HG02884 (cell line): ENCODE results near the gene RBBP5.

ENCODE experiments used
- ATAC-seq: cut with Tn5 transposase; IDR thresholded peaks from one replicate; pipeline ENCODE4 v1.9.1; 2021; ENCODE audit warnings: mild to moderate bottlenecking, moderate library complexity; ENCODE audit not compliant: unreplicated experiment

The RBBP5 gene

GRCh38 chr1:205075642-205076155 lies 46.1 kb downstream of the RBBP5 start:
- ATAC-seq: no peak

DNA sequence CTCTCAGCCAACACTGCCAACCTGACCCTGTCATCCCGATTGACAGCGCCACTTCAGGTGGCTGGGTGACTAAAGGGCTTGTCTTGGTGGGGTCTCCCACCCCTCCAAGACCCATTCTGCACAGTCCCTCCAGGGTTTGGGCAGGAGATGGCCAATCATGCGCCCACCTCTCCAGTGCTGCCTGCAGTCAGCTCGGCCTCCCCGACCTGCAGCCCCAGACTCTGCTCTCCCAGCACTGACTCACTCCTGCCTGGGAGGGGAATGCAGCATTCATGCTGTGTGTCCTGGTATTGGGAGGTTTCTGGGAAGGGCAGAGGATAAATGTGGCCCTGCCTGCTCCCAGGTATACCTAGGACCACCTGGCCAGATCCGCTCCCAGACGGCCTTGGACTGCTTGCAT lies 47.3 kb downstream of the RBBP5 start:
- ATAC-seq: no peak

DNA sequence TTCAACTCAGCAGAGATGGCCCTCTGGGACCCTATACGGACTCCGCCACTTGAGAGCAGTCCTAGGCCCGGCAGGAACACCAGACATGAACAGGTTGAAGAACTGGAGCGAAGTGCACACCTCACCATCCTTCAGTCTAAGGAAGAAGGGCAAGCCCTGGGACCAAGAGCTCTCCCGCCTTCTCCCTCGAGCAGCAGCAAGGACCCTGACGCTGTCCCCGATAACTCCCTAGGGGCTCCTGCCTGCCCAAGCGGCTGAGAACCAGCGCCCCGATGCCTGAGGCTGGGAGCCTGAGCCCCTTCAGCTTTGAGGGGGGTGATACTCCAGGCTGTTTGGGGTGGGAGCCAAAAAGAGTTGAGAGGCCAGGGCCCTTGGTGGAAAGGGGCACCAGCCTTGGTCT lies 47.7 kb downstream of the RBBP5 start:
- no peak for ATAC-seq

DNA sequence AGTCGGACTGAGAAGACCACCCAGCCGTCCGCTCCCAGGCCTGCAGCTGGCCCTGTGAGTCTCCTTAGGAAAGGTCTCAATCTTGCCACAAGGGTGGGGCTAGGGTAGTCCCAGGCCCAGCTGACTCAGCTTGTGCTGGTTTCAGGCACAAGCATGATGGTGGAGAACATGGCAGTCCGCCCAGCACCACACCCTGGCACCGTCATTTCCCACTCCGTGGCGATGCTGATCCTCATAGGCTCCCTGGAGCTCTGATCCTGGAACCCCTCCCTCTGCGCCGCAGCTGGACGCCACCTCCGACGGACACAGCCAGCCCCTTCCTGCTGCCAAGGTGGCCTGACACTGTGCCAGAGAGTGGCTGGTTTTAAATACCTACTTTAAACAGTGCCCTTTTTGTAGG lies 48.3 kb downstream of the RBBP5 start:
- no peak for ATAC-seq

- ATAC-seq: no peak
Observed at GRCh38 chr1:205072881-205073280, 48.9 kb downstream of the RBBP5 start.

DNA sequence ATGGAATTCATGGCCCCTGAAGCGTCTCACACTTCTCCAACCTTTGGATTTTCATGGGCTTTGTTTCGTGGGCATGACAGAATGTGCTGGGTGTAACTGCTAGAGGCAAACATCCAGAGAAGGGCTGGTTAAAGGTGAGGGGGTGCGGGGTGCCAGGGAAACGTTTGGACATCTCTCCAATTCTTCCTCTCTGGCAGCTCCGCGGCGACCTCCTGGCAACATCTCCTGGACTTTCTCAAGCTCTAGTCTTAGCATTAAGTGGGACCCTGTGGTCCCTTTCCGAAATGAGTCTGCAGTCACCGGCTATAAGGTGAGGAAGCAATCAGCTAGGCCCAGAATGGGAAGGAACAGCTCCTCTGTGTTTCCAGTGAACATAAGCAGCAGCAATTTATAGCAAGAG lies 49.5 kb downstream of the RBBP5 start:
- ATAC-seq: no peak

DNA sequence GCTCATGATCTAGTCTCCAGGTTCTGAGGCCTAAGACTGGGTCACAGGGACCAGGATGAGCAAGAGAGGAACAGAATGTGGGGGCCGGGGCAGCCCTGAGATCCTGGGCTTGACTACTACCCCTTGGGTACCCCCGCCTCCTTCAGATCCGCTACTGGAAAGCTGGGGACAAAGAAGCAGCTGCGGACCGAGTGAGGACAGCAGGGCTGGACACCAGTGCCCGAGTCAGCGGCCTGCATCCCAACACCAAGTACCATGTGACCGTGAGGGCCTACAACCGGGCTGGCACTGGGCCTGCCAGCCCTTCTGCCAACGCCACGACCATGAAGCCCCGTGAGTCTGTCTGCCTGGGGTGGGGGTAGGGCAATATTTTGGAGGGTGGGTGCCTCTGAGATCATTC lies 50.0 kb downstream of the RBBP5 start:
- ATAC-seq: no peak

- no peak for ATAC-seq
Observed at GRCh38 chr1:205071028-205071409, 50.8 kb downstream of the RBBP5 start.

GRCh38 chr1:205069371-205070125 lies 52.2 kb downstream of the RBBP5 start:
- ATAC-seq: no peak

DNA sequence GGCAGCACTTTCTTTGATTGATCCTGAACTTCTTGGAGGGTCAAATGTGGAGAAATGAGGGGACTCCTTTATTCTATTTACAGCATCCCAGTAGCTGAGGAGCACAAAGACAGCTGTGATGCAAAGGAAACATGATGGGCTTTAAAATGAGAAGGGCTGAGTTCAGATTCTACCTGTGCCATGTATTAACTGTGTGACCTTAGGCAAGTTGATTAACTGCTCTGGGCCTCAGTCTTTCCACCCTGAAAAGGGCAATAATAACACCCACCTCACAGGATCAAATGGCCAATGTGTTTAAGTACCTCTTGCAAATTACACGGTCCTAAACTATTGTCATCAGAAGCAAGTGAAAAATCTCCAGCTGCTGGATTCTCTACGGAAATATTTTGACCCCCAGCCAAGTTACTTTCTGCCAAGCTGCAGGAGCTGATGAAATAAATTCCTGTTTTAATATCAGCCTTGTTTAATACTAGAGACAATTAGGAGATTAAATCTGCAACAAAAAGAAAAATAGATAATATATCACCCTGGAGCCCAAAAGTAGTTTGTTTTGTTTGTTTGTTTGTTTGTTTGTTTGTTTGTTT lies 53.2 kb downstream of the RBBP5 start:
- ATAC-seq: no peak

DNA sequence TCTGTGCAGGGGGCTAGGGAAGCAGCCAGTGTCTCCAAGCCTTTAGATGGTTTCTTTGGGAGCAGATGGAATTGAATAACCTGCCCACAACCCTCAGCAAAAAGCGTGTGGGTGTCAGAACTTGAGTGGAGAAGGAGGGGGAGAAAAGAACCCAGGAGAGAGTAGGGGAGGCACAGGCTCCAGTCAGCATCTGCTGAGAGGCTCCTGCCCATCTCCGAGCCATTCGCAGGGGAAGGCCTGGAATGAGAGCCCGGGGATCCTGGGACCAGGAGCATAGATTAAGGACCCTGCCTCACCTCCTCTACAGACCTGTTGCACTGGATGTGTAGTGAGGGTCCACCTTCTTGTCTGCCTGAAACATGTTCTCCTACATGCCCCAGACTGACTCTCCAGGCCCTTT lies 53.8 kb downstream of the RBBP5 start:
- no peak for ATAC-seq

GRCh38 chr1:205067031-205067430 lies 54.7 kb downstream of the RBBP5 start:
- ATAC-seq: no peak

DNA sequence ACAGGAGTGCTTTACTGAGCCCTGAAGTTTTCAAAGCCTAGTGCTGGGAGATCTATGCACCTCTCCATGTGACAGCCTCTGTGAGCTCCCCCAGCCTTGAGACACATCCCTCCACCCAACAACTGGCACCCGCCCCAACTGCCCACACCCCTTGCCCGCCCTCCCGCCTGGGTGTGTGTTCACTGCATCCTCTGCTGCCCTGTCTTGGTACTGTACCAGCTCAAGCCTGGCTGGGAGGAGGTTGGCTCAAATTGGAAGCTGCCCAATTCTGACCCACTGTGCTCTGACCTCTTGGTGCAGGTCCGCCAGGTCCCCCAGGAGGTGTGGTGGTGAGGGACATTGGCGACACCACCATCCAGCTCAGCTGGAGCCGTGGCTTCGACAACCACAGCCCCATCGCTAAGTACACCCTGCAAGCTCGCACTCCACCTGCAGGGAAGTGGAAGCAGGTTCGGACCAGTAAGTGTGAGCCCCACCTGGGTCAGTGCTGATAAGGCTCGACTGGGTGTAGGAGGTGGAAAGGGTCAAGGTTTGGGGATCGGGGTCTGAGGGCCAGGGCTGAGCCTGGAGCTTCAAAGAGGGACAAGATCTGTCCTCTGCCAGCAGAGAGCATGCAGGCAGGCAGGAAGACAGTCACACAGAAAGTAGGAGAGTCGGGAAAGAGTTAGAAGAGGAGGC lies 55.5 kb downstream of the RBBP5 start:
- ATAC-seq: no peak

DNA sequence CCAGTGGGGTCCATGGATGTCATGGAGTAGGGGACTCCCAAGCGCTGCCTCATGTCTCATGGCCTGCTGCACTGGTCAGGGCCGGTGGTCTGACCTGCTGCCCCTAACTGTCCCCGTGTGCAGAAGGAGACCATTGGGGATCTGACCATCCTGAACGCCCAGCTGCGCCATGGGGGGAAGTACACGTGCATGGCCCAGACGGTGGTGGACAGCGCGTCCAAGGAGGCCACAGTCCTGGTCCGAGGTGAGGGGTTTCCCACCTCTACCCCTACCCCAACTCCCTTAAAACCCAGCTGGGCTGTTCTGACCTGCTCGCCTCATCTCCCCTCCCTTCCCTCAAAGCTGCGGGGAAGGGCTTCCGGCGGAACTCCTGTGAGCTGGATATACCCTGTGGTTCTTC lies 56.1 kb downstream of the RBBP5 start:
- ATAC-seq: no peak

DNA sequence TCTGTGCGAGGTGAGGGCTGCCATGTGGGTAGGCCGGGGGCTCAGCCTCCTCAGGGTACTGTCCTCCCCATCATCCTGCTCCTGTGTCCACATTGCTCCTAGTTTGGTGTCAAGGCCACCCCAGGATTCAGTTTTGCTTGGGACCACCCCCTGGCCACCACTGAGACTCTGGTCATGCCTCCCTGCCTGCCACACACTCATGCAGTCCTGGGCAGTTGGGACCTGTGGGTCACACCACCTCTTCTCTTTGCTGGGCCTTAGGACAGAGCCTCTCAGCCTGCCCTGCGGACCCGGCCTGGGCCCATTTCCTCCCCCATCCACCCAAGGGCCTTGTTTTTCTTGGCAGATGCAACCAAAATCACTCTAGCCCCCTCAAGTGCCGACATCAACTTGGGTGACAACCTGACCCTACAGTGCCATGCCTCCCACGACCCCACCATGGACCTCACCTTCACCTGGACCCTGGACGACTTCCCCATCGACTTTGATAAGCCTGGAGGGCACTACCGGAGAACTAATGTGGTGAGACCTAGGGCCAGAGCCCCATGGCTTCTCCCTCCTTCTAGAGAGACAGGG lies 56.9 kb downstream of the RBBP5 start:
- no peak for ATAC-seq

DNA sequence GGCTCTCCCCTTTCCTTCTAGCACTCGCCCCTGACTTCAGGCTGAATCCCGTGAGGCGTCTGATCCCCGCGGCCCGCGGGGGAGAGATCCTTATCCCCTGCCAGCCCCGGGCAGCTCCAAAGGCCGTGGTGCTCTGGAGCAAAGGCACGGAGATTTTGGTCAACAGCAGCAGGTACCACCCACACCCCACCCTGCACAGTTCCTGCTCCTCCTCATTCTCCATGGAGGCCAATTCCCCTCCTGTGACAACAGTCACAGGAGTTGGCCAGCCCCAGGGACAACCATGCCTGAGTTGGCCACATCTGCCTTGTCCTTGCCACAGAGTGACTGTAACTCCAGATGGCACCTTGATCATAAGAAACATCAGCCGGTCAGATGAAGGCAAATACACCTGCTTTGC lies 57.5 kb downstream of the RBBP5 start:
- ATAC-seq: no peak

DNA sequence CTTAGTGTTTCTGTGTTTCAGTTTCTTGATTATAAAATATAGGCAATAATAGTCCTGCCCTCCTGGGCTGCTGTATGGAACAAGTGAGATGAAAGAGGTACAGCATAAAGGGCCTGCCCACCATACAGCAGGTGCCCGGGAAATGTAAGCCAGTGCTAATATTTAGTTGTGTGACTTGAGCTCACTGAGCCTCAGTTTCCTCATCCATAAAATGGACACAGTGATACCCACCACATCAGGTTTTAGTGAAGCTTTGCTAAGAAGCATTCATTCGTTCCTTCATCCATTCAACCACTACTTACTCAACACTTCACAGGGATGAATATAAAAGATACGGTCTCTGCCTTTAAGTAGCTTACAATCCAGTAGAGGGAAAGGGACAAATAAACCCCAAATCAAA lies 58.9 kb downstream of the RBBP5 start:
- ATAC-seq: no peak

GRCh38 chr1:205062319-205062718 lies 59.5 kb downstream of the RBBP5 start:
- ATAC-seq: no peak

GRCh38 chr1:205061665-205062069 lies 60.1 kb downstream of the RBBP5 start:
- ATAC-seq: no peak

GRCh38 chr1:205061227-205061626 lies 60.6 kb downstream of the RBBP5 start:
- ATAC-seq: no peak

- no peak for ATAC-seq
Observed at GRCh38 chr1:205060746-205061145, 61.0 kb downstream of the RBBP5 start.

- no peak for ATAC-seq
Observed at GRCh38 chr1:205059660-205060059, 62.1 kb downstream of the RBBP5 start.
